MCF 10A (cell line): ENCODE results near the gene TAGAP. TPM values are rescaled to one million over a fixed set of nuclear protein-coding genes. Genes with fewer than 3 reads are reported as not detected.

Experiments used
- BruUV-seq: library from RNA; stranded (reverse); fragments of 400-500 nt; replicated peaks from 2 replicates; lab custom pipeline; 2021; lab: Mats Ljungman, UMichigan
- CTCF ChIA-PET: fragments of 300-600 bp; sonication (Branson Sonifier 250); formaldehyde crosslinking; extraction: SDS; loops from one replicate; lab custom pipeline; 2021; ENCODE audit warnings: antibody characterized with exemption, inconsistent platforms; lab: Yijun Ruan, JAX
- POLR2A ChIA-PET: fragments of 300-600, 350-650 bp; sonication (Branson Sonifier 250); formaldehyde crosslinking; extraction: SDS; loops from one replicate; lab custom pipeline; 2020; ENCODE audit warnings: antibody characterized with exemption, inconsistent platforms; lab: Yijun Ruan, JAX
- DNase-seq: peaks from one replicate; pipeline ENCODE4 v3.0.0-alpha.2; 2018; ENCODE audit not compliant: unreplicated experiment
- H3K27ac Mint-ChIP-seq: one replicate; pipeline ENCODE4 v1.8.0; 2022; ENCODE audit warnings: mild to moderate bottlenecking, low read depth, mixed read lengths; ENCODE audit not compliant: unreplicated experiment
- H3K27me3 Mint-ChIP-seq: one replicate; pipeline ENCODE4 v1.8.0; 2022; ENCODE audit warnings: mixed read lengths; ENCODE audit not compliant: insufficient read depth, unreplicated experiment
- H3K36me3 Mint-ChIP-seq: one replicate; pipeline ENCODE4 v1.8.0; 2022; ENCODE audit warnings: mild to moderate bottlenecking, moderate library complexity, mixed read lengths; ENCODE audit not compliant: insufficient read depth, unreplicated experiment
- H3K4me1 Mint-ChIP-seq: one replicate; pipeline ENCODE4 v1.8.0; 2022; ENCODE audit warnings: mixed read lengths; ENCODE audit not compliant: insufficient read depth, unreplicated experiment
- H3K4me3 Mint-ChIP-seq: one replicate; pipeline ENCODE4 v1.8.0; 2022; ENCODE audit warnings: mild to moderate bottlenecking, moderate library complexity, mixed read lengths; ENCODE audit not compliant: unreplicated experiment
- H3K9me3 Mint-ChIP-seq: one replicate; pipeline ENCODE4 v1.8.0; 2022; ENCODE audit warnings: mixed read lengths; ENCODE audit not compliant: unreplicated experiment
- CTCF ChIP-seq: fragments of 200-600 bp; IDR thresholded peaks from one replicate; pipeline ENCODE4 v1.8.0; 2022; ENCODE audit warnings: antibody characterized with exemption, mild to moderate bottlenecking; ENCODE audit not compliant: unreplicated experiment
- intact Hi-C: fragments of 100-400 bp; cut with micrococcal nuclease; formaldehyde crosslinking; loops from 2 replicates; pipeline ENCODE4 v1.14.1; 2022
- total RNA-seq: library from RNA; stranded (reverse); gene quantifications from 2 replicates; pipeline ENCODE4 v1.2.3, GENCODE V29; 2022

The TAGAP gene
- total RNA-seq, 1 experiment from 2014 or later = not detected

- no TSS peak for BruUV-seq
- CTCF ChIA-PET = interaction anchor here (0.6 kb wide), 2 partner anchors 39 to 463 kb away, joined by 3 read pairs; no protein-coding TSS in a partner anchor
- H3K36me3 Mint-ChIP-seq = peaks cover 6% of the 10 kb centered on the region
- intact Hi-C loops = no loop called here
- POLR2A ChIA-PET = interaction anchor here (1.8 kb wide), 1 partner anchor 11 kb away, joined by 5 read pairs; no protein-coding TSS in a partner anchor
- H3K4me3 Mint-ChIP-seq = no peak overlapping the region
- H3K9me3 Mint-ChIP-seq = no peaks in the 10 kb centered on the region
- no peak overlapping the region for H3K27ac Mint-ChIP-seq
- DNase-seq = no peak
- H3K27me3 Mint-ChIP-seq = peaks cover 49% of the 10 kb centered on the region
- peaks cover 15% of the 10 kb centered on the region for H3K4me1 Mint-ChIP-seq
- no peak for TF ChIP-seq CTCF
Measured at GRCh38 chr6:159068904-159069578, 24.2 kb upstream of the TAGAP start.

GRCh38 chr6:159067334-159067733, 22.5 kb upstream of the TAGAP start:
- Mint-ChIP-seq H3K4me1 (peaks cover 15% of the 10 kb centered on the region), H3K9me3 (no peaks in the 10 kb centered on the region), H3K4me3 (no peak overlapping the region), H3K36me3 (peaks cover 6% of the 10 kb centered on the region), H3K27ac (no peak overlapping the region), H3K27me3 (peaks cover 53% of the 10 kb centered on the region)
- intact Hi-C loops = no loop called here
- ChIA-PET POLR2A (interaction anchor here (1.3 to 1.8 kb wide), 2 partner anchors 10 to 16 kb away, joined by 5 read pairs; no protein-coding TSS in a partner anchor), CTCF (interaction anchor here (0.7 to 1.2 kb wide), 4 partner anchors 8 to 68 kb away, joined by 3 to 5 read pairs (median 4); no protein-coding TSS in a partner anchor)
- TF ChIP-seq CTCF = no peak
- no TSS peak for BruUV-seq
- DNase-seq = peak; percentile 86

GRCh38 chr6:159066483-159066882, 21.7 kb upstream of the TAGAP start:
- no peak overlapping the region for H3K4me3 Mint-ChIP-seq
- no peak for TF ChIP-seq CTCF
- H3K36me3 Mint-ChIP-seq = peaks cover 6% of the 10 kb centered on the region
- BruUV-seq = no TSS peak
- CTCF ChIA-PET = interaction anchor here (0.8 kb wide), 1 partner anchor 69 kb away, joined by 4 read pairs; no protein-coding TSS in a partner anchor
- DNase-seq = peak; percentile 42
- H3K27me3 Mint-ChIP-seq = peaks cover 57% of the 10 kb centered on the region
- intact Hi-C loops = no loop called here
- H3K4me1 Mint-ChIP-seq = peaks cover 15% of the 10 kb centered on the region
- POLR2A ChIA-PET = no interaction called here
- peak overlapping the region; percentile 37 for H3K27ac Mint-ChIP-seq
- H3K9me3 Mint-ChIP-seq = no peaks in the 10 kb centered on the region

- POLR2A ChIA-PET = no interaction called here
- H3K4me1 Mint-ChIP-seq = peaks cover 15% of the 10 kb centered on the region
Measured at GRCh38 chr6:159065759-159066329, 21.1 kb upstream of the TAGAP start.

More at GRCh38 chr6:159065759-159066329, 21.1 kb upstream of the TAGAP start:
- Mint-ChIP-seq H3K9me3 (no peaks in the 10 kb centered on the region), H3K27me3 (peaks cover 61% of the 10 kb centered on the region), H3K36me3 (peaks cover 6% of the 10 kb centered on the region), H3K4me3 (no peak overlapping the region), H3K27ac (no peak overlapping the region)
- no peak for DNase-seq
- no peak for TF ChIP-seq CTCF
- CTCF ChIA-PET = interaction anchor here (0.6 to 1.2 kb wide), 2 partner anchors 38 to 624 kb away, joined by 6 to 7 read pairs; no protein-coding TSS in a partner anchor
- intact Hi-C loops = no loop called here
- no TSS peak for BruUV-seq
